ENCODE measurements around the gene ANO4.

GRCh38 chr12:100796621-100797020 is 2.0 kb downstream of the ANO4 start:
- TF ChIP-seq CTCF (IDR thresholded peaks at IDR 0.05; ENCODE audit: insufficient read depth, low read length, poor library complexity, severe bottlenecking) (no peak), EZH2phosphoT487 (conservative IDR thresholded peaks at IDR 0.05; ENCODE audit: low read length) (no peak)

Measured in SU-DHL-6 (cell line).